Frontal cortex (tissue), 4 donors: Measurements from ENCODE around the gene FAM89B. TPM values are rescaled to one million over a fixed set of nuclear protein-coding genes. Genes with fewer than 3 reads are reported as not detected.

Source experiments
- DNase-seq, 2 donors: peaks; one replicate each; pipeline ENCODE4 v3.0.0; 2012; ENCODE audit warnings: low spot score in 2 of 2
- FAIRE-seq: peaks from 2 replicates; lab custom pipeline; 2012; peaks lifted over from hg19 to GRCh38; lab: Jason Lieb, UNC
- total RNA-seq: library from RNA; depleted of rRNA; stranded (reverse); fragments of >200 nt; gene quantifications from one replicate; pipeline ENCODE4 v1.2.3, GENCODE V29; 2014
- donor health status: control.
- donor health status: control.
- donor health status: control.

The FAM89B gene
- total RNA-seq, 1 donor from 2014 or later, result 19.6 TPM

GRCh38 chr11:65585396-65586246, 13.3 kb downstream of the FAM89B start:
- DNase-seq (no peak), FAIRE-seq (no peak)

- DNase-seq (no peak), FAIRE-seq (no peak)
Measured at GRCh38 chr11:65586247-65586630, 13.9 kb downstream of the FAM89B start.

- FAIRE-seq (no peak), DNase-seq (no peak)
Measured at GRCh38 chr11:65586676-65587075, 14.3 kb downstream of the FAM89B start.

- FAIRE-seq (no peak), DNase-seq (no peak)
Measured at GRCh38 chr11:65588199-65589054, 16.1 kb downstream of the FAM89B start.

- FAIRE-seq (no peak), DNase-seq (no peak)
Measured at GRCh38 chr11:65589444-65590239, 17.3 kb downstream of the FAM89B start.

GRCh38 chr11:65590240-65590738, 18.0 kb downstream of the FAM89B start:
- DNase-seq (no peak), FAIRE-seq (no peak)

- FAIRE-seq, result no peak
- no peak for DNase-seq
Measured at GRCh38 chr11:65591939-65592857, 19.9 kb downstream of the FAM89B start.

- no peak for FAIRE-seq
- DNase-seq, result no peak
Measured at GRCh38 chr11:65592858-65593517, 20.6 kb downstream of the FAM89B start.

- peak; percentile 83 to 84 for DNase-seq
- FAIRE-seq, result no peak
Measured at GRCh38 chr11:65593518-65594414, 21.4 kb downstream of the FAM89B start.

GRCh38 chr11:65595131-65595530, 22.8 kb downstream of the FAM89B start:
- no peak for FAIRE-seq
- no peak for DNase-seq

- DNase-seq, result no peak
- FAIRE-seq, result no peak
Measured at GRCh38 chr11:65595543-65596281, 23.4 kb downstream of the FAM89B start, which contains the start of gene KCNK7. KCNK7 (minus strand) TSS chr11:65595800; CDS start chr11:65595772, 28 bp downstream.

- DNase-seq (no peak), FAIRE-seq (no peak)
Measured at GRCh38 chr11:65596520-65596919, 24.2 kb downstream of the FAM89B start.

GRCh38 chr11:65598258-65598699, 25.9 kb downstream of the FAM89B start:
- FAIRE-seq (no peak), DNase-seq (no peak)

GRCh38 chr11:65599216-65599954, 27.0 kb downstream of the FAM89B start:
- DNase-seq, result no peak
- FAIRE-seq, result no peak

- FAIRE-seq (no peak), DNase-seq (no peak)
Measured at GRCh38 chr11:65599955-65600246, 27.6 kb downstream of the FAM89B start.

- FAIRE-seq (no peak), DNase-seq (no peak)
Measured at GRCh38 chr11:65604258-65604657, 31.9 kb downstream of the FAM89B start.
